Gastroesophageal sphincter (tissue), 4 donors: ENCODE data around the gene MZF1. TPM values are rescaled to one million over a fixed set of nuclear protein-coding genes. Genes with fewer than 3 reads are reported as not detected.

Experiments used
- ATAC-seq: fragments of 150-250 bp; one replicate; pipeline ENCODE4 v1.9.1; 2016; ENCODE audit warnings: mild to moderate bottlenecking, moderate library complexity
- H3K27ac ChIP-seq, 4 donors: fragments of 200-600 bp; sonication (generic) in 3 of 4; 1 replicate in 3 of 4; 2 replicates in 1 of 4; pipeline ENCODE4 v1.5.1; 2016 to 2019
- H3K27me3 ChIP-seq: fragments of 200-600 bp; sonication (generic); one replicate; pipeline ENCODE4 v1.5.1; 2019
- H3K36me3 ChIP-seq, 2 donors: fragments of 200-600 bp; sonication (generic); one replicate each; pipeline ENCODE4 v1.5.1; 2019; ENCODE audit warnings: control low read depth in 1 of 2
- H3K4me1 ChIP-seq, 3 donors: fragments of 200-600 bp; sonication (generic); 1 replicate in 2 of 3; 2 replicates in 1 of 3; pipeline ENCODE4 v1.5.1; 2016 to 2019; ENCODE audit warnings: control low read depth in 2 of 3
- H3K4me3 ChIP-seq, 2 donors: fragments of 200-600 bp; sonication (generic); one replicate each; pipeline ENCODE4 v1.5.1; 2019; ENCODE audit warnings: mild to moderate bottlenecking in 1 of 2, moderate library complexity in 1 of 2
- H3K9me3 ChIP-seq, 3 donors: fragments of 200-600 bp; sonication (generic); one replicate each; pipeline ENCODE4 v1.5.1; 2017 to 2019; ENCODE audit warnings: control low read depth in 2 of 3
- CTCF ChIP-seq, 4 experiments: fragments of 200-600 bp in 2 of 4; fragments of 450-650 bp in 2 of 4; sonication (generic) in 1 of 4; IDR thresholded peaks; one replicate each; pipeline ENCODE4 v1.5.1; 2017 to 2019; ENCODE audit warnings: antibody characterized with exemption in 4 of 4, mild to moderate bottlenecking in 2 of 4, moderate library complexity in 2 of 4
- EP300 ChIP-seq: sonication (generic); formaldehyde crosslinking; IDR thresholded peaks from one replicate; pipeline ENCODE4 v1.6.1; 2017; ENCODE audit warnings: antibody characterized with exemption, mild to moderate bottlenecking
- POLR2A ChIP-seq, 2 donors: fragments of 450-650 bp; IDR thresholded peaks; one replicate each; pipeline ENCODE4 v1.6.1; 2017; ENCODE audit warnings: antibody characterized with exemption in 2 of 2, mild to moderate bottlenecking in 2 of 2, moderate library complexity in 1 of 2
- POLR2AphosphoS5 ChIP-seq: sonication (generic); formaldehyde crosslinking; IDR thresholded peaks from one replicate; pipeline ENCODE4 v1.6.1; 2017; ENCODE audit warnings: antibody characterized with exemption
- WGBS, 2 donors: methylation state at CpG; one replicate each; pipeline ENCODE4 v1.1.5; 2018; ENCODE audit warnings: low coverage in 1 of 2; 5-methylcytosine and 5-hydroxymethylcytosine counted together
- total RNA-seq, 4 donors: library from RNA; depleted of rRNA; stranded (reverse); fragments of >200 nt; gene quantifications; one replicate each; pipeline ENCODE4 v1.1.0, GENCODE V29; 2016

MZF1 gene
- total RNA-seq, 4 donors from 2014 or later, result 13.4 to 43.7 (median 22.4) TPM

GRCh38 chr19:58572026-58572817, 913 bp downstream of the MZF1 start:
- 46 to 65% methylated on average over 6 to 15 of the region's 24 CpGs for WGBS, 2 donors
- TF ChIP-seq EP300, result no peak
- TF ChIP-seq CTCF (IDR thresholded peaks at IDR 0.05), result no peak
- no peak for TF ChIP-seq POLR2A (IDR thresholded peaks at IDR 0.05)
- peak; percentile 51 for TF ChIP-seq POLR2AphosphoS5
- Histone ChIP-seq H3K27me3 (no peaks in the 10 kb centered on the region), H3K27ac (peak overlapping the region; percentile 87 to 99 (median 94)), H3K36me3 (peaks cover 0 to 34% of the 10 kb centered on the region in 2 donors), H3K9me3 (no peaks in the 10 kb centered on the region), H3K4me3 (peak overlapping the region; percentile 57 to 78), H3K4me1 (peaks cover 0 to 43% (median 16%) of the 10 kb centered on the region in 3 donors)
- no peak for ATAC-seq

- WGBS, 2 donors, result 92% methylated on average over 2 to 8 of the region's 8 CpGs
- ATAC-seq, result no peak
These were observed 1.6 kb downstream of the MZF1 start for GRCh38 chr19:58571575-58571947.

GRCh38 chr19:58570770-58571574, 2.2 kb downstream of the MZF1 start:
- TF ChIP-seq EP300 (no peak), CTCF (IDR thresholded peaks at IDR 0.05) (no peak), POLR2A (IDR thresholded peaks at IDR 0.05) (no peak), POLR2AphosphoS5 (no peak)
- ATAC-seq, result no peak
- H3K27me3 ChIP-seq, result no peaks in the 10 kb centered on the region
- H3K4me1 ChIP-seq, result peaks cover 0 to 30% (median 12%) of the 10 kb centered on the region in 3 donors
- H3K27ac ChIP-seq, result no peak overlapping the region
- WGBS, 2 donors, result 67 to 90% methylated on average over 1 to 2 of the region's 25 CpGs
- H3K4me3 ChIP-seq, result no peak overlapping the region
- no peaks in the 10 kb centered on the region for H3K9me3 ChIP-seq
- H3K36me3 ChIP-seq, result peaks cover 0 to 45% of the 10 kb centered on the region in 2 donors

More at GRCh38 chr19:58571575-58571947, 1.6 kb downstream of the MZF1 start:
- H3K4me1 ChIP-seq, result peaks cover 0 to 36% (median 12%) of the 10 kb centered on the region in 3 donors
- TF ChIP-seq EP300 (no peak), POLR2A (IDR thresholded peaks at IDR 0.05) (no peak), POLR2AphosphoS5 (no peak), CTCF (IDR thresholded peaks at IDR 0.05) (no peak)
- no peaks in the 10 kb centered on the region for H3K9me3 ChIP-seq
- H3K4me3 ChIP-seq, result no peak overlapping the region
- H3K27me3 ChIP-seq, result no peaks in the 10 kb centered on the region
- H3K36me3 ChIP-seq, result peaks cover 0 to 40% of the 10 kb centered on the region in 2 donors
- no peak overlapping the region for H3K27ac ChIP-seq

- no peak for TF ChIP-seq POLR2AphosphoS5
- Histone ChIP-seq H3K27ac (no peak overlapping the region), H3K4me3 (no peak overlapping the region), H3K4me1 (peaks cover 0 to 28% (median 12%) of the 10 kb centered on the region in 3 donors), H3K9me3 (no peaks in the 10 kb centered on the region), H3K36me3 (peaks cover 0 to 45% of the 10 kb centered on the region in 2 donors), H3K27me3 (no peaks in the 10 kb centered on the region)
- no peak for ATAC-seq
- 83% methylated on average over 1 of the region's 8 CpGs; no CpG with 5 or more reads in 1 of the 2 donors for WGBS, 2 donors
These were observed 3.0 kb downstream of the MZF1 start for GRCh38 chr19:58569943-58570670.
